Neural cell (in vitro differentiated cells): ENCODE measurements around the gene VPS39. TPM values are rescaled to one million over a fixed set of nuclear protein-coding genes. Genes with fewer than 3 reads are reported as not detected.
"Not testable (repeated sequence)": the region's sequence is repeated elsewhere in the genome, so short reads cannot be mapped to it uniquely, and the experiment has no call there.

ENCODE experiments used
- H2AFZ ChIP-seq: fragments of 200-600, 300-800 bp; sonication (generic), shearing (Covaris generic); 2 replicates; pipeline ENCODE4 v1.6.0; 2014; ENCODE audit warnings: low read depth, mild to moderate bottlenecking, antibody characterized with exemption, low read length, moderate library complexity
- H3F3A ChIP-seq: fragments of 200-600 bp; shearing (Covaris generic); 2 replicates; pipeline ENCODE4 v1.6.1; 2016; ENCODE audit warnings: mild to moderate bottlenecking, moderate library complexity, mixed read lengths, antibody characterized with exemption, low read length; ENCODE audit not compliant: insufficient read depth, poor library complexity, severe bottlenecking
- H3K27ac ChIP-seq: fragments of 200-600, 300-800 bp; sonication (generic), shearing (Covaris generic); 2 replicates; pipeline ENCODE4 v1.5.1; 2014; ENCODE audit warnings: mild to moderate bottlenecking, low read length, moderate library complexity
- H3K27me3 ChIP-seq: fragments of 300-800, 200-600 bp; sonication (generic), shearing (Covaris generic); 2 replicates; pipeline ENCODE4 v1.6.0; 2014; ENCODE audit warnings: mild to moderate bottlenecking, low read depth, low read length, moderate library complexity; ENCODE audit not compliant: insufficient read depth
- H3K36me3 ChIP-seq: fragments of 300-800, 200-600 bp; sonication (generic), shearing (Covaris generic); 2 replicates; pipeline ENCODE4 v1.5.1; 2014; ENCODE audit warnings: mild to moderate bottlenecking, antibody characterized with exemption, low read length, moderate library complexity; ENCODE audit not compliant: insufficient read depth
- H3K4me2 ChIP-seq: fragments of 300-800, 200-600 bp; sonication (generic), shearing (Covaris generic); 2 replicates; pipeline ENCODE4 v1.6.0; 2014; ENCODE audit warnings: mild to moderate bottlenecking, low read length
- H3K4me3 ChIP-seq: fragments of 300-800, 200-600 bp; sonication (generic), shearing (Covaris generic); 2 replicates; pipeline ENCODE4 v1.5.1; 2014; ENCODE audit warnings: mild to moderate bottlenecking, low read length, moderate library complexity
- H3K79me2 ChIP-seq: fragments of 200-600 bp; shearing (Covaris generic); replicated peaks from 2 replicates; pipeline ENCODE4 v1.6.0; 2014; ENCODE audit warnings: mild to moderate bottlenecking, low read length, moderate library complexity; ENCODE audit not compliant: insufficient read depth
- H3K9ac ChIP-seq: fragments of 300-800, 200-600 bp; sonication (generic), shearing (Covaris generic); 2 replicates; pipeline ENCODE4 v1.6.1; 2016; ENCODE audit warnings: mild to moderate bottlenecking, low read length, mixed read lengths
- H3K9me2 ChIP-seq: fragments of 200-600 bp; shearing (Covaris generic); 2 replicates; pipeline ENCODE4 v1.6.1; 2016; ENCODE audit warnings: mild to moderate bottlenecking, low read length, mixed read lengths; ENCODE audit not compliant: insufficient read depth
- H3K9me3 ChIP-seq: fragments of 200-600, 300-800 bp; sonication (generic), shearing (Covaris generic); 2 replicates; pipeline ENCODE4 v1.6.1; 2016; ENCODE audit warnings: mild to moderate bottlenecking, mixed run types, low read length, moderate library complexity, mixed read lengths
- H4K20me1 ChIP-seq: fragments of 200-600 bp; shearing (Covaris generic); 2 replicates; pipeline ENCODE4 v1.6.1; 2016; ENCODE audit warnings: mild to moderate bottlenecking, mixed run types; ENCODE audit not compliant: insufficient read depth
- EP300 ChIP-seq: fragments of 450-650 bp; conservative IDR thresholded peaks from 2 replicates; pipeline ENCODE4 v1.6.1; 2014; ENCODE audit warnings: antibody characterized with exemption, mild to moderate bottlenecking, moderate library complexity; ENCODE audit not compliant: poor library complexity, severe bottlenecking
- EZH2 ChIP-seq: fragments of 200-600, 300-800 bp; shearing (Covaris generic), sonication (generic); IDR thresholded peaks from 2 replicates; pipeline ENCODE4 v1.6.1; 2014; ENCODE audit warnings: antibody characterized with exemption, low read length, borderline replicate concordance, mild to moderate bottlenecking; ENCODE audit not compliant: insufficient read depth, poor library complexity, severe bottlenecking
- MXI1 ChIP-seq: fragments of 450-650 bp; conservative IDR thresholded peaks from 2 replicates; pipeline ENCODE4 v1.6.1; 2014; ENCODE audit warnings: antibody characterized with exemption, mild to moderate bottlenecking; ENCODE audit not compliant: poor library complexity, severe bottlenecking
- POLR2AphosphoS5 ChIP-seq: IDR thresholded peaks from 2 replicates; pipeline ENCODE4 v1.6.1; 2012
- RAD21 ChIP-seq: fragments of 450-650 bp; conservative IDR thresholded peaks from 2 replicates; pipeline ENCODE4 v1.6.1; 2014; ENCODE audit warnings: antibody characterized with exemption, mild to moderate bottlenecking, moderate library complexity
- SMC3 ChIP-seq: fragments of 450-650 bp; conservative IDR thresholded peaks from 2 replicates; pipeline ENCODE4 v1.6.1; 2014; ENCODE audit warnings: antibody characterized with exemption, mild to moderate bottlenecking, moderate library complexity; ENCODE audit not compliant: poor library complexity
- TAF1 ChIP-seq: IDR thresholded peaks from 2 replicates; pipeline ENCODE4 v1.6.1; 2012; ENCODE audit warnings: low read depth
- polyA plus RNA-seq: library from polyadenylated mRNA; depleted of rRNA; stranded (reverse); fragments of >200 nt; gene quantifications from 2 replicates; pipeline ENCODE4 v1.2.3, GENCODE V29; 2014
- TF ChIP-seq, protein P1 (sequence below): IDR thresholded peaks from 2 replicates; pipeline ENCODE4 v1.6.1; 2012; ENCODE audit warnings: borderline replicate concordance
- TF ChIP-seq, protein P2 (sequence below): fragments of 450-650 bp; IDR thresholded peaks from 2 replicates; pipeline ENCODE4 v1.5.1; 2014; ENCODE audit warnings: antibody characterized with exemption, mild to moderate bottlenecking, moderate library complexity; ENCODE audit not compliant: poor library complexity, severe bottlenecking

Gene VPS39
- polyA plus RNA-seq, 1 donor from 2014 or later, result 59.9 TPM

DNA sequence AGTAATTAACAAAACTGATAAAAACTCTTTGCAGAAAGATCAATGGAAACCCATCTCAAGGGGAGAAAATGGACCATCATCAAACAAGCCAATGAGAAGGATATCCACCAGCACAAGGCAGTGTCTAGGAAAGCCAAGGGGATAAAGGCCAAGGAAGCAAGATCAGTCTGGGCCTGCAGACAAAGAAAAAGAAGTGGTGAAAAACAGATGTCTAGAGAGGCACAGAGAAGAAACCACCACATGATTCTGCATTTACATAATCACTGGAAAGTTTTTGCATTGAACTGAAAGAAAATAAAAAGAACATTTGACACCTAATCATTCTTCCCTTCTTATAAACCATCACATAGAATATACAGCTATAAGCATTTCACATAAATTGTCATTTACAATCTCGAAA, 23.0 kb upstream of the VPS39 start:
- TF ChIP-seq, protein P1, sequence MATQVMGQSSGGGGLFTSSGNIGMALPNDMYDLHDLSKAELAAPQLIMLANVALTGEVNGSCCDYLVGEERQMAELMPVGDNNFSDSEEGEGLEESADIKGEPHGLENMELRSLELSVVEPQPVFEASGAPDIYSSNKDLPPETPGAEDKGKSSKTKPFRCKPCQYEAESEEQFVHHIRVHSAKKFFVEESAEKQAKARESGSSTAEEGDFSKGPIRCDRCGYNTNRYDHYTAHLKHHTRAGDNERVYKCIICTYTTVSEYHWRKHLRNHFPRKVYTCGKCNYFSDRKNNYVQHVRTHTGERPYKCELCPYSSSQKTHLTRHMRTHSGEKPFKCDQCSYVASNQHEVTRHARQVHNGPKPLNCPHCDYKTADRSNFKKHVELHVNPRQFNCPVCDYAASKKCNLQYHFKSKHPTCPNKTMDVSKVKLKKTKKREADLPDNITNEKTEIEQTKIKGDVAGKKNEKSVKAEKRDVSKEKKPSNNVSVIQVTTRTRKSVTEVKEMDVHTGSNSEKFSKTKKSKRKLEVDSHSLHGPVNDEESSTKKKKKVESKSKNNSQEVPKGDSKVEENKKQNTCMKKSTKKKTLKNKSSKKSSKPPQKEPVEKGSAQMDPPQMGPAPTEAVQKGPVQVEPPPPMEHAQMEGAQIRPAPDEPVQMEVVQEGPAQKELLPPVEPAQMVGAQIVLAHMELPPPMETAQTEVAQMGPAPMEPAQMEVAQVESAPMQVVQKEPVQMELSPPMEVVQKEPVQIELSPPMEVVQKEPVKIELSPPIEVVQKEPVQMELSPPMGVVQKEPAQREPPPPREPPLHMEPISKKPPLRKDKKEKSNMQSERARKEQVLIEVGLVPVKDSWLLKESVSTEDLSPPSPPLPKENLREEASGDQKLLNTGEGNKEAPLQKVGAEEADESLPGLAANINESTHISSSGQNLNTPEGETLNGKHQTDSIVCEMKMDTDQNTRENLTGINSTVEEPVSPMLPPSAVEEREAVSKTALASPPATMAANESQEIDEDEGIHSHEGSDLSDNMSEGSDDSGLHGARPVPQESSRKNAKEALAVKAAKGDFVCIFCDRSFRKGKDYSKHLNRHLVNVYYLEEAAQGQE, result no peak
- no peak for TF ChIP-seq EP300
- TF ChIP-seq, protein P2, sequence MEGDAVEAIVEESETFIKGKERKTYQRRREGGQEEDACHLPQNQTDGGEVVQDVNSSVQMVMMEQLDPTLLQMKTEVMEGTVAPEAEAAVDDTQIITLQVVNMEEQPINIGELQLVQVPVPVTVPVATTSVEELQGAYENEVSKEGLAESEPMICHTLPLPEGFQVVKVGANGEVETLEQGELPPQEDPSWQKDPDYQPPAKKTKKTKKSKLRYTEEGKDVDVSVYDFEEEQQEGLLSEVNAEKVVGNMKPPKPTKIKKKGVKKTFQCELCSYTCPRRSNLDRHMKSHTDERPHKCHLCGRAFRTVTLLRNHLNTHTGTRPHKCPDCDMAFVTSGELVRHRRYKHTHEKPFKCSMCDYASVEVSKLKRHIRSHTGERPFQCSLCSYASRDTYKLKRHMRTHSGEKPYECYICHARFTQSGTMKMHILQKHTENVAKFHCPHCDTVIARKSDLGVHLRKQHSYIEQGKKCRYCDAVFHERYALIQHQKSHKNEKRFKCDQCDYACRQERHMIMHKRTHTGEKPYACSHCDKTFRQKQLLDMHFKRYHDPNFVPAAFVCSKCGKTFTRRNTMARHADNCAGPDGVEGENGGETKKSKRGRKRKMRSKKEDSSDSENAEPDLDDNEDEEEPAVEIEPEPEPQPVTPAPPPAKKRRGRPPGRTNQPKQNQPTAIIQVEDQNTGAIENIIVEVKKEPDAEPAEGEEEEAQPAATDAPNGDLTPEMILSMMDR, result no peak
- TF ChIP-seq SMC3, result no peak
- no peak for TF ChIP-seq EZH2
- no peak for TF ChIP-seq RAD21
- no peak for TF ChIP-seq MXI1
- TF ChIP-seq TAF1, result no peak
- no peak for TF ChIP-seq POLR2AphosphoS5
- H3K27me3 ChIP-seq, result no peaks in the 10 kb centered on the region
- no peak overlapping the region for H3K4me2 ChIP-seq
- H3F3A ChIP-seq, result no peaks in the 10 kb centered on the region
- H4K20me1 ChIP-seq, result no peaks in the 10 kb centered on the region
- no peak overlapping the region for H3K4me3 ChIP-seq
- H2AFZ ChIP-seq, result no peak overlapping the region
- no peak overlapping the region for H3K9ac ChIP-seq
- H3K9me2 ChIP-seq, result no peaks in the 10 kb centered on the region
- H3K36me3 ChIP-seq, result peaks cover 8% of the 10 kb centered on the region
- no peak overlapping the region for H3K27ac ChIP-seq
- H3K79me2 ChIP-seq, result no peaks in the 10 kb centered on the region
- H3K9me3 ChIP-seq, result no peaks in the 10 kb centered on the region

DNA sequence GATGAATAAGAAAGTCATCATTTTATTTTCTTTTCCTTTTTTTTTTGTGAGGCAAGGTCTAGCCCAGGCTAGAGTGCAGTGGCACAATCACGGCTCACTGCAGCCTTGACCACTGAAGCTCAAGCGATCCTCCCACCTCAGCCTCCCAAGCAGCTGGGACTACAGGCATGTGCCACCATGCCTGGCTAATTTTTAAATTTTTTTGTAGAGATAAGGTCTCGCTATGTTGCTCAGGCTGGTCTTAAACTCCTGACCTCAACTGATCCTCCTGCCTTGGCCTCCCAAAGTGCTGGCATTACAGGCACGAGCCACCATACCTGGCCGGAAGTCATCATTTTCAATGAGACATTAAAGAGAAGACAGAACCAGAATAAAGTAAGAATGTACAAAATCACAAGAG, 20.9 kb upstream of the VPS39 start:
- H3K9me2 ChIP-seq, H3K4me3 ChIP-seq, H3K27me3 ChIP-seq, H3K9me3 ChIP-seq, H3F3A ChIP-seq, H2AFZ ChIP-seq, H3K4me2 ChIP-seq, H3K27ac ChIP-seq, H3K9ac ChIP-seq, H4K20me1 ChIP-seq, H3K79me2 ChIP-seq: not testable (repeated sequence)
- peaks cover 15% of the 10 kb centered on the region for H3K36me3 ChIP-seq

DNA sequence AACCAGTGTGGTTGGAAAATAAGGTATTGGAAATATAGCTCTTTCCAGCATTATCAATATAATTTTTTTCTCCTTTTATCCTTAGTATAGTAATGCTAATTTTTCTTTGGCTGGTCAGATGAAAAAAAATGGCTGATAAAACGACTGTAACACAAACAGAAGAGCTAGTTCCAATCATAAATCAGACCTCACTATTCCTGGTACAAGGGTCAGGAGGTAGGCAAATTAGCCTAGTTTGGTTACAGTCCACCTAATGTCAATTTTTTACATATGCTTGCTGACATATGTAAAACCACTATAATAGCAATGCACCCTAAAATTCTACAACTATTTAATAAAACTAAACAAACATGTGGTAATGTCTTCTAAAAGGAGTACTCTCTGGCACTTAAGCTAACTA, 19.9 kb upstream of the VPS39 start:
- no peak overlapping the region for H3K4me3 ChIP-seq
- TF ChIP-seq POLR2AphosphoS5 (no peak), TAF1 (no peak)
- TF ChIP-seq, protein P1, result no peak
- H3F3A ChIP-seq, result no peaks in the 10 kb centered on the region
- H3K27ac ChIP-seq, result no peak overlapping the region
- no peak overlapping the region for H2AFZ ChIP-seq
- H3K9me3 ChIP-seq, result no peaks in the 10 kb centered on the region
- H4K20me1 ChIP-seq, result no peaks in the 10 kb centered on the region
- no peak overlapping the region for H3K9ac ChIP-seq
- H3K79me2 ChIP-seq, result no peaks in the 10 kb centered on the region
- no peaks in the 10 kb centered on the region for H3K9me2 ChIP-seq
- H3K27me3 ChIP-seq, result no peaks in the 10 kb centered on the region
- H3K36me3 ChIP-seq, result peaks cover 20% of the 10 kb centered on the region
- H3K4me2 ChIP-seq, result no peak overlapping the region
